GM18519 (cell line): ENCODE data around the gene FHOD3.
"Not testable (repeated sequence)": the region's sequence is repeated elsewhere in the genome, so short reads cannot be mapped to it uniquely, and the experiment has no call there.

Experiments used
- ATAC-seq: cut with Tn5 transposase; IDR thresholded peaks from one replicate; pipeline ENCODE4 v1.9.1; 2021; ENCODE audit warnings: mild to moderate bottlenecking, moderate library complexity; ENCODE audit not compliant: unreplicated experiment, low FRiP score

FHOD3 gene

DNA sequence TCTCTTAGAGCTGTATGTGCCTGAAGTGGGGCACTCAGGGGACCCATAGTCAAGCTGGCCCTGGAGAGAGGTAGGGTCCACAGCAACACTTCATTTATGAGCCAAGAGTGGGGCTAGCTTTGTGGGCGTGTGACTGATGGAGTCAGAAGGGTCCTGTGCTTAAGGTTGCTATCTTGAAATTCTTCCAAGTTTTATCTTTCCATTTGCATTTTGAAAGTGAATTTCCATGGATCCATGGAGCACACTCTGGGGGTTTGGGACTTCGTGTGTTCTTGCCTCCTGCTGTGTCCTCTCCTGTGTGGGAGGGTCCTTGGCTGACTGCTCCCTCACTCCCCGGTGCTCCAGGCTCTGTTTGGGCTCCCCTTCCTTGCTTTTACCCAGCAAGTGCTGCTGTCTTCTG, 50.8 kb downstream of the FHOD3 start:
- no peak for ATAC-seq

DNA sequence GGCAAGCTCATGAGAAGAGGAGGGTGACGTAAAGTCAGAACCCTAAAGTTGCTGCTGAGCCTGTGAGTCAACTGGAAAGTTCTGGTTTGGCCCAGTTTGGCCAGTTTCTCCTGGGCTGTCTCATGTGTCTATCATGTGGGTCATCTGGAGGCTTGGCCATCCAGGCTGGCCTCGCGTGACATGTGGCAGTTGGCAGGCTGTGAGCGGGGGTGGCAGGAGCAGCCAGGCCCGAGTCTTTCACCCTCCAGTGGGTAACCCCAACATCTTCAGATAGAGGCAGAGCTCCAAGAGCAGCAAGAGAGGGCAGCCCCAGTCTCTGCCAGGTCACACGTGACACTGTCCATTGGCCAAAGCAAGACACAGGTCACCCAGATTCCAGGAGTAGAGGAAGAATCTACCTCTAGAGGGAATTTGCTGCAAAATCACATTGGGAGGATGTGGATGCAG, 51.5 kb downstream of the FHOD3 start:
- ATAC-seq = no peak

DNA sequence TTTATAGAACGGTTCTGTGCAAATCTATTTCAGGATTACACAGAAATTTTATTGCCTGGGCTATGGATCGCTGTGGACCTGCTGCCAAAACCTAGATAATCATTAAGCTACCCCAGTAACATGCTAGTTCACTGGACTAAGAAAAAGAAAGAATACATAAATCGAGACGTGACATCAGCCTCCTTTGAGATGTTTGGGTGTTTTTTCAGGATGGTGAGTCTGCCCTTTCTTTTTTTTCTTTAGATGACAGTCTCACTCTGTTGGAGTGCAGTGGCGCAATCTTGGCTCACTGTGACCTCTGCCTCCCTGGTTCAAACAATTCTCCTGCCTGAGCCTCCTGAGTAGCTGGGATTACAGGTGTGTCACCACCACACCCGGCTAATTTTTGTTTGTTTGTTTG, 52.0 kb downstream of the FHOD3 start:
- no peak for ATAC-seq

DNA sequence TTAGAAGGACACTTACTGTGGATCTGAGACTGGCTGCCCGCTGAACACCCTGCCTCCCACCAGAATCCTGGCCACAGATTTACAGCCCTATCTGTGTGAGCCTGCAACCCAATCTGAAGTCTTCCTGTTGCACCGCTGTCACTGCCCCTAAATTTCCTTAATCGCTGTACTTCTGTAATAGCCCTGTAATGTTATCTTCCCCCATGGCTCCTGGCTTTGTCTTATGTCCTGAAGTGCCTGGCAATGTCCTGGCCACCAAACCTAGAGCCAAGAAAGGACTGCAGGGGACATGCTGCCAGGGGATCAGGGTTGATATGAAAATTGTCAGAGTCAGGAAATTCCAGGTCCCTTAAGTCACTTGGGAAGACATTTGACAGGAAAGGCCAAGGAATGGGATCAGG, 52.7 kb downstream of the FHOD3 start:
- ATAC-seq = no peak

DNA sequence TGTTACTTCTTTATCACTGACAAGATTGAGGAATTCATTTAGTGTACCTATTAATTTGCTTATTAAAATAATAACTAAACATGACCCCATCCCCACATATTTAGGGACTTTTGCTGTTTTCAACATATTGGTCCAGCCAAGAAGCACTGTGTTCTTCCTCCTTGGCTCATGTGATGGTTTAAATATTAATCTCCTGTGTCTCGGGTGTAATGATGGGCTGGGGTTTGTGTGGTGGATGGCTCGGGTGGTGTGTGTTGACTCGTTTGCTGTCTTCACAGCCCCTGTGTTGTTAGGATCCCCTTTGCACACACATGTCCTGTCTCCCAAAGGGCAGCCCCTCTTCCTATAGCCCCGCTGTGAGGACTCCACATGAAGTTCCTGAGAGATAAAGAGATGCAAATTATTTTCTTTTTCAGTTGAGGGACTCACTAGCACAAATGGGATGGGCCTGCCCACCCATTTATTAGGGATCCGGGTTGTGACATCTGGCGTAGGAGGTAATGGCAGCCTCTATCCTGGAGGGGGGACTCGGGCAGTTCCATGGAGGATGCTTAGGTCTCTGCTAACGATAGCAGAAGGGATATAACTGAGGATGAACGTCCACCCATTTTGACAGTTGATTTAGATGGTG, 53.4 kb downstream of the FHOD3 start:
- ATAC-seq = no peak

DNA sequence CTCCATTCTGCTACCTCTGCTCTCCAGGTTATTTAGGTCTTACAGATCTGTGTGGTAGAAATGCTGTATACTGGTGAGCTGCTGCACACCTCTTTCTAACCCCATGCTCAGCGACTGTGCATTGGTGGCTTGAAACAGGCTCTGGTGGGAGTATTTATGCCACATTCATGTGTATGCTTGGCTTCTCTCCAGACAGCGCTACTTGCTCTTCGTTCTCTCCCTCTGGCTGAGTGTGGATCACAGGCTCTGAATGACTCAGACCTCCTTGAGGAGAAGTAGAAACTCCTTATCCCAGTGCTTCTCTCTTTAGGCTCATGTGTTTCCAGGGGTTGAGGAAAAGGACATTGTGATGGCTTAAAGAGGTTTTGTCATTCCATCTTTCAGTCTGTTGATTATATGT, 54.9 kb downstream of the FHOD3 start:
- ATAC-seq = no peak

DNA sequence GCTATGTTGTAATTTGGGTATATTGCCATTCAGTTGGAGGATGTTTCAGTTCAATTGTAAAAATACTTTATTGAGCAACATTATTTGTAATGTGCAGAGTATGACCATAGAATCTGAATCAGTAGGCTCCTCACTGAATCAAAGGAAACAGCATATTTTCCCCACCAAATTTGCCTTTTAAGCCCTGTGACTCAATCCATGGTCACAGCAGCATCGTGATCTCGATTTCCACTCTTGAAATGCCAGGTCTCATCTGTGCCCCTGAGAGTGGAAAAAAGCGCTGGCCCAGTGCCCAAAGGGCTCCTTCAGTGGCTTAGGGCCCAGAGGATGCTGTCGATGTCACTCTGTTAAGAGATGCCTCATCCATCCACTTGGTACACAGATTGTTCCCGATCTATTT, 57.5 kb downstream of the FHOD3 start:
- ATAC-seq = no peak

DNA sequence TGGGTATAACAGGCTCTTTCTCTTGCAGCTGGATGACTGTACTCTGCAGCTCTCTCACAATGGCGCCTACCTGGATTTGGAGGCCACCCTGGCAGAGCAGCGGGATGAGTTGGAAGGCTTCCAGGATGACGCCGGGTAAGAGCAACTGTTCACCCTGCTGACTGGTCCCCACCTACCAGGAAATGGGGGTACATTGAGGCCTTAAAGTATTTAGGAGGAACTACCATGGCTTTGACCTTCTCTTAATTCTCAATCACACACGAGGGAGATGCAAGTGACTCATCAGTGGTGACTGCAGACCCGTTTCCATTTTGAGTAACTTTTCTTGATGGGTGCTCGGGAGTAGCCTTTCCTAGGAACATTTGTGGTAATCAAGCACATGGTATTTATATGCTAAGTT, 58.0 kb downstream of the FHOD3 start:
- no peak for ATAC-seq

DNA sequence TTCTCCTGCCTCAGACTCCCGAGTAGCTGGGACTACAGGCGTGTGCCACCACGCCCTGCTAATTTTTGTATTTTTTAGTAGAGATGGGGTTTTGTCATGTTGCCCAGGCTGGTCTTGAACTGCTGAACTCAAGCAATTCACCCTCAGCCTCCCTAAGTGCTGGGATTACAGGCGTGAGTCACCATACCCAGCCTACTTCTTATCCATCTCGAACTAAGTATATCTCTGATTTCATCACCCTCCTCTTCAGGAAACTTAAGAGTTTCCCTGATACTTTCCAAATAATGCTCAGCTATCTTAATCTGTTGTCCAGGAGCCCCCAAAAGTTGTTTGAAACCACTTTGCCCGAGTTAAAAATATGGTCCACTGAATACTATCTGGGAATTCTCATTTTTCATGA, 59.2 kb downstream of the FHOD3 start:
- not testable (repeated sequence) for ATAC-seq

DNA sequence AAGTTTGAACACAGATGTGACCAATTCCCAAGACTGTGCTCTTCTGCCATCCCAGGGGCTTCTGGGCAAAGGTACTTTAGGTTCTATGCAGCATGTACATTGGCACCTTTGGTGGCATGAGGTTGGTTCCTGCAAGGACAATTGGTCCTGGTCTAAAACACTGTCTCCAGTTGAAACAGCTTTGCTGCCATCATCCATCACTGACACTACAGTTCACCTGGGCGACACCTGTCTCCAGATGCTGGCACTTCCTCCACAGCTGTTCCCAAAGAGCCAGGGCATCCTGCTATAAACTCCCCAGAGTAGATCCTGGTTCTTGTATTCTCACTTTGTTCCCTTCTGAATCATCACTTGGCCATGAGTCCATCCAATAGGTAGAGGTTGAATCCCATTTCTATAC, 60.6 kb downstream of the FHOD3 start:
- no peak for ATAC-seq

DNA sequence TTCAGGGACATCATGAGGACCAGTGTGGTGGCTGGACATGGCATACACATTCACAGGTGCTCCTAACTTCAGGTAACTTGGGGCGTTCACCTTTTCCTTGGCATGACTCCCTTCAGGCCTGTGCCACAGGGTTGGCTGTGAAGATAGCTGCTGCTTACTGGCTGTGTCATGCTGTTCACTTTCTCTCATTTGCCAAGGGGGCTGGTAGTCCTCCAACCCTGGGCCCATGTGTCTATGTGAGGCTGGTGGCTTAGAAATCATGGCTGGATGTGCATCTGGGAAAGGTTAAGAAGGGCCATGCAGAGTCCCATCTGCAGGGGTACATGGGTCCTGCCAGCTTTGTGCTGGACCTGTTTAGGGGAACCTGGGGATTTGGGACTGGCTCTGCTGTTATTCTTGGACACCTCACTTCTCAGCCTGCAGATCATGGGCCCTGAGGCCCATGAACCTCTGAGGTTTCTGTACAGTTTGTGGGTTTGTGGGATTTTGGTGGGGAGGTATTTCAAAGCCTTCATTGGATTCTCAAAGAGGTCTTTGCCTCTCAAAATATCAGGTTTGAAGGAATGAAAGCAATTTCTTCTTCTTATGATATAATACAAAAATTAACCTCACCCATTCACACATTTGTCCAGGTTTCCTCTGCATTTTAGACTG, 62.9 kb downstream of the FHOD3 start:
- ATAC-seq = no peak

DNA sequence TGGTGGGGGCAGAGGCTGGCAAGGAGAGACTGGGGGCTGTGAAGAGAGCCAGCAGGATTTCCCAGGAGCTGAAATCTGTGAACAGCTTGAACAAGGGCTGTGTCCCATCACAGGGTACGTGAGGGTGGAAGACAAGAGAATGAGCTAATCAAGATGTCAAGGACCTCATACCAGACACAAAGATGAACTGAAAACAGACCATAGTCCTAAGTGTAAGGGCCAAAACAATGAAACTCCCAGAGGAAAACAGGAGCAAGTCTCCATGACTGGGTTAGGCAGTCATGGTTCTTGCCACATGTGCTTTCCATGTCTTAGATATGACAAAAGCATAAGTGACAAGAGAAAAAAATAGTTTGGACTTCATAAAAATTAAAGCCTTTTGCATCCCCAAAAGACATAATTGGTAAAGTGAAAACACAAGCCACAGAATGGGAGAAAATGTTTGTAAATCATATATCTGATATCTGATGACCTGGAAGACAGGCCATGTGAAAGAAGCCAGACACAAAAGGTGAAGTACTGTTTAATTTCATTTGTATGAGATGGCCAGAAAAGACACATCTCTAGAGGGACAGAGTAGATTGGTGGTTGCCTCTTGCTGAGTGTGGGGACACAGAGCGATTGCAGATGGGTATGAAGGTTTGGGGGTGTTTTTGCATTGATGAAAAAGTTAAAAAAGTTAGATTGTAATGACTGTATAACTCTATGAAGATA, 67.6 kb downstream of the FHOD3 start:
- no peak for ATAC-seq

DNA sequence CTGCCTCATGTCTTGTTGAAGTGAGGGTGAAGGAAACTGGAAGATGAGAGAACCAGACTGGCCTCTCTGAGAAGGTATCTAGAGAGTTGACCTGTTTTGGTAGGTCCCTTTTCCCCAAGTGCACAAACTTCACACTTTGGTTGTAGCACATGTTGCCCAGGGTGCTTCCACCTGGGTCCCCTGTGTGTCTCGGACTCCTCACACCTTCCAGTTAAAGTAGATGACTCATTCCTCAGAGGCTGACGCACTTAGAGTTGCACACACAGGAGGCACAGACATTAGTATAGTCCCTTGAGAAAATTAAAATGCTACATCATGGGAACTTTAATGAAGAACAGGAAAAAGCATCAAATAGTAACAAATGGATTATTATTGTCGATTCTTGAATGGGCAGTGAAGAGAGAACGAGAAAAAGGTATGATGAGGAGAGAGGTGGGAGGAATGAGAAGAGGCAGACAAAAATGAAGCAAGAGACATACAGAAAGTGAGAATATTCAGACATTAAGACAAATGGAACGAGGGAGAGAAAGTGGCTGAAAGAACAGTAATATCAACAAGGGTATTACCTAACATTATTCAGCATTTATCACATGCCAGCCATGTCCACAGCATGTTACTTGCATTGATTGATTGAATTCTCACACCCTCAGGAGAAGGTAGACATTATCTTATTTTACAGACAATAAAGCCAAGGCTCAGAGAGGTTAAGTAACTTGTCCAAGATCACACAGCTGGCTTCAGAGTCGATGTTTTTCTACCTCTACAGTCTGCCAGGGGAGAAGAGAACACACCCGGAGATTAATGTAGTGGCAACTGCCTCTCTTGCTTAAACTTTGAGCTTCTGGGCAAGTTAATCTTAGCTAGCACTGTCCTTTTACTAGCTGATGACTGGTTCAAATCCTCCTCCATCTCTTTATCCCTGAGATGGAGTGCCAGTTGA, 68.6 kb downstream of the FHOD3 start:
- no peak for ATAC-seq

DNA sequence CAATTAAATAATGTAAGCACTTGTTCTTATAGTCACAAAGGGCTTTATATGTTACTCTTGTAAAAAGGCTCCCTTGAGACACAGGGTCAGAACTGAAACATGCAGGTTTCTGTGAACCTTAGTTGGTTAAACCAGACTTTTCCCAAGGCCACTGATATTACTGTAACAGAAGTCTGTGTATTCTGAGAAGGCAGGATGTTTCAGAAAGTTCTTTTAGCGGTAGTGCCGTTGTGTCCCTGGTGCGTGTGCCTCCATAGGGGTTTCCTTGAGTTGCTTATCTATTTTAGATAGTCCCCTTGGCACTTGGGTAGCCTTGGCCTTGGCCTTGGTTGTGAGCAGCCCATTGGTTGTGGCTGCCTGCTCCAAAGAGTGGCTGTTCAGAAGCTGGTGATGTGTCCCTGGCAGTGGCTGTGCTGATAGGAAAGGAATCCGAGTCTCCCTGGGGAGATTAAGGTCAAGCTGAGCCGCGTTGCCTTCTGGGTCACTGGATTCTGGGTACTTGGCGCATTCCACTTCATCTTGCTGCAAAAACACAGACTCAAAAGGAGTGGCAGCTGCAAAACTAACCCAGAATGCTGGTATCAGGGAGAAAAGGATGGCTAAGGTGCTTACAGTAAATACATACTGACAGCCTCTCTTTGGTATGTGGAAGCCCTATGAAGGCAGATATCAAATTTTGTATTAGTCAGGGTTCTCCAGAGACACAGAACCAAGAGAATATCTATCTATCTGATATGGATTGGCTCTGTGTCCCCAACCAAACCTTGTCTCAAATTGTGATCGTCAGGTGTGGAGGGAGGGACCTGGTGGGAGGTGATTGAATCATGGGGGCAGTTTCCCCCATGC, 69.7 kb downstream of the FHOD3 start:
- ATAC-seq = peak; percentile 67

DNA sequence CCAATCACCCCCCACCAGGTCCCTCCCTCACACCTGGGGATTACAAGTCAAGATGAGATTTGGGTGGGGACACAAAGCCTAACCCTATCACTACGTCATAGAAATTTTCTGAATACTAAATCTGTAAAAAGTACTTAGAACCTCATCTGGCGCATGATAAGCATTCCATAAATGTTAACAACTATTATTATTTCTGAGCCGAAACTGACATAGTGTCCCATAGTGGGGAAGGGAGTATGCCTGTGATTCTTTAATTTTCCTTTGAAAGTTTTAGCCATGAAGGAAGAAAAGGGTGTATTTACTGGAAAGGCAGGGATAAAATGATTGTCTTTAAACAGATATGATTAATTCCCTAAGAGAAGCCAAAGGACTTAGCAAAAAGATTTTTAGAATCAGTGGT, 71.4 kb downstream of the FHOD3 start:
- ATAC-seq = no peak

DNA sequence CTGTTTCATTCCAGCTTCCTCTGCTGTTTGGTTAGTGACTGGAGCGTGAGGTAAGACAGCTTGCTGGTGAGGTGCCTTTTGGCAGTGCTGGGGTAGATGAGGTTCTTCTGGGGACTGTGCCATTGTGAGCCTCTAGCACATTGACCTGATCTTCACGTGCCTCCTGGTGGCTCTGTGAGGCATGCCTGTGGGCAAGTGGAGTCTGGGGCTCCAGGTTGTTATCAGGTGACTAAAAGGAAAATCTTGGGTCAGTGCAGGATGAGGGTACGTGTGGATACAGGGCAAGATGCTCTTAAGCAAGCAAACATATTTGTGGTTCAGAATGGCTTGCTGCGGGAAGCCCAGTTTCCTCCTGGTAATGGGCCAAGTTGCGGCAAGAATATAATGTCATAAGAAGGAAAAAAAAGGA, 75.4 kb downstream of the FHOD3 start:
- ATAC-seq = no peak

DNA sequence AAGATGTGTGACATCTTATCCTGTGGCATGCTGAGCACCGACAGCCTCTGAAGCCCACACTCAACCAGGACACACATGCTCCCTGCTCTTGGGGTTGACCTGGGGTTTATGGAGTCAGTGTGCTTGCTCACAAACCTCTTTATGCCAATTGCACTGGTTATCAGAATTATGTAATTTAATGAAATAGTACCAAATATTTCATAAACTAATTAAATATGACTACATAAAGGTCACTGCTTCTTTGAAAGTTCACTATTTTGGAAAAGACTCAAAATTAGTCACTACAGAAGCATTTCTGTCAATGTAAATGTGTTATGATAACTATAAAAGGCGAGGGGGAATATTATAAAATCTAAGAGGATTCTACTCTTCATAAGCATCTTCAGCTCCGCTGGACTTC, 76.7 kb downstream of the FHOD3 start:
- ATAC-seq = no peak

DNA sequence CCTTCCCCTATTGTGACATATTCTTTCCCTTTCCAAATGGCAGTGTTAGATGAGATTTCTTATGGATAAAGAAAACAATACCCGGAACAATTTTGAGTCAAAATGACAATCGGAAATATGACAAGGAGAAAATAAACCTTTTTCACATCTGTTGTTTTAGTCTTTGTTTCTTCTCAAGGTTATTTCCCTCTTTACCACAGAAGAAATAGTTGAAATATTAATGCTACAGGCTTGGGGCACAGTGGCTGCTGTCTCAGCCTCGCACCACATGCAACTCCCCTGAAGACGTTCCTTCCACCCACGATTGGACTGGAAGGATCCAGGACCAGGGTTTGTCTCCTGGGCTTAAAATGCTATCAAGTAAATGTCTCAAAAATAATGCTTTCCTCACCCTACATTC, 77.6 kb downstream of the FHOD3 start:
- ATAC-seq = no peak

DNA sequence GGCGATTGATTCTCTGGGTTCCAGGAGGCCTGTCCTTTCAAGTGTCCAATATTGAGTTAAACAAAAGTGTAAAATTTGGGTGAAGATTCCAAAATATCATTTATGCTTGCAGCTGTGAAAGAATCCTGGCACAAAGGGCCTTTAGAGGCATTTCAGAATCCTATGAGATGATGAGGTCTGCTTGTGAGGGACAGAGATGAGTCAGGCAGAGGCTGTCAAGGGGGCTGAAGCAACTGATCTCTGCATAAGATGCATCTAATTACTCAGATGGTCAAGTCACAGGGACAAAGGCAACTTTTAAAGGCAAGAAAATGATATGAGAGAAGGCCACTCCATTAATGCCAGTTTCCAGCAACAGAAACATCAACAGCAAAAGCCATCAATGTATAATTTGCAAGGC, 78.8 kb downstream of the FHOD3 start:
- ATAC-seq = no peak

DNA sequence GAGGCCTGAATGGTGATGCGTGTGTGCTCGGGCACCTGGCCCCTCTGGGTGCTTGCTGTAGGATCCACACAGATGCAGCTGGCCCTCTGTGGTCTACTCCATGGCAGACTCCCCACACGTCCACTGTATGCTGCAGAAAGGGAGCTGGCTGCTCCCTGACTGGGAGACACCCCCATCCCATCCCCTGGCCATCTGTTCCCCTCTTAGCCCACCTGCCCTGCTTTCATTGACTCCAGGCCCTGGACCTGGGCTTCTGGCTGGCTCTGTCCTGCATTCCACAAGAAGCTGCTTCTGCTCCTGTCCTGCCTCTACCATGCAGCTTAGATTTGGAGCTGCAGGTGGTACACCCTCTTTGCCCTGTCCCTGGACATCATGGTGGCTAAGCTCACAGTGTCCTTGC, 80.1 kb downstream of the FHOD3 start:
- no peak for ATAC-seq
